SU-DHL-6 (cell line): ENCODE data around the gene PDE4D.

ENCODE experiments used
- H2AFZ ChIP-seq: fragments of 200-600 bp; sonication (generic); 2 replicates; pipeline ENCODE4 v1.6.1; 2014; ENCODE audit warnings: low read depth, mild to moderate bottlenecking, moderate library complexity, mixed read lengths, antibody characterized with exemption, low read length; ENCODE audit not compliant: severe bottlenecking
- H3F3A ChIP-seq: fragments of 200-600 bp; shearing (Covaris generic); 2 replicates; pipeline ENCODE4 v1.6.0; 2016; ENCODE audit warnings: antibody characterized with exemption, mild to moderate bottlenecking; ENCODE audit not compliant: insufficient read depth
- H3K27ac ChIP-seq: fragments of 200-600 bp; sonication (generic); 2 replicates; pipeline ENCODE4 v1.5.1; 2016; ENCODE audit warnings: low read depth, mild to moderate bottlenecking, low read length, moderate library complexity, mixed read lengths
- H3K27me3 ChIP-seq: fragments of 200-600 bp; sonication (generic), shearing (Covaris generic); 2 replicates; pipeline ENCODE4 v1.6.0; 2014; ENCODE audit warnings: mild to moderate bottlenecking, low read length
- H3K36me3 ChIP-seq: fragments of 200-600 bp; sonication (generic); 2 replicates; pipeline ENCODE4 v1.6.1; 2014; ENCODE audit warnings: mild to moderate bottlenecking, low read length, mixed read lengths
- H3K4me2 ChIP-seq: fragments of 300-600, 200-600 bp; shearing (Covaris generic), sonication (generic); 2 replicates; pipeline ENCODE4 v1.6.0; 2014; ENCODE audit warnings: low read length, low read depth, mild to moderate bottlenecking; ENCODE audit not compliant: poor library complexity, severe bottlenecking
- H3K4me3 ChIP-seq: fragments of 200-600 bp; sonication (generic); 2 replicates; pipeline ENCODE4 v1.5.1; 2014; ENCODE audit warnings: antibody characterized with exemption, low read length, mild to moderate bottlenecking, mixed read lengths; ENCODE audit not compliant: insufficient read depth, poor library complexity, severe bottlenecking
- H3K79me2 ChIP-seq: fragments of 200-600 bp; sonication (generic); 2 replicates; pipeline ENCODE4 v1.6.1; 2014; ENCODE audit warnings: mild to moderate bottlenecking, low read length, moderate library complexity; ENCODE audit not compliant: insufficient read depth
- H3K9ac ChIP-seq: fragments of 200-600 bp; sonication (generic); 2 replicates; pipeline ENCODE4 v1.7.0; 2014; ENCODE audit warnings: mild to moderate bottlenecking, low read length
- H3K9me2 ChIP-seq: fragments of 200-600 bp; sonication (generic); replicated peaks from 2 replicates; pipeline ENCODE4 v1.6.1; 2014; ENCODE audit warnings: low read length; ENCODE audit not compliant: insufficient read depth
- H3K9me3 ChIP-seq: fragments of 200-600 bp; sonication (generic); 2 replicates; pipeline ENCODE4 v1.6.1; 2014; ENCODE audit warnings: low read length, mixed read lengths; ENCODE audit not compliant: insufficient read depth
- H4K20me1 ChIP-seq: fragments of 200-600 bp; sonication (generic); 2 replicates; pipeline ENCODE4 v1.6.1; 2014; ENCODE audit warnings: low read depth, mild to moderate bottlenecking, antibody characterized with exemption, low read length, moderate library complexity, mixed read lengths
- CTCF ChIP-seq: fragments of 200-600 bp; sonication (generic); IDR thresholded peaks from one replicate; pipeline ENCODE4 v1.5.1; 2017; ENCODE audit warnings: antibody characterized with exemption, mild to moderate bottlenecking, low read length, moderate library complexity; ENCODE audit not compliant: insufficient read depth, poor library complexity, severe bottlenecking
- EZH2phosphoT487 ChIP-seq: fragments of 200-600 bp; sonication (generic), shearing (Covaris generic); conservative IDR thresholded peaks from 2 replicates; pipeline ENCODE4 v1.6.1; 2018; ENCODE audit warnings: mild to moderate bottlenecking, antibody characterized with exemption, low read length, moderate library complexity, mixed read lengths

PDE4D gene

GRCh38 chr5:59179704-59180103 lies 713.8 kb downstream of the PDE4D start:
- Histone ChIP-seq H3K36me3 (no peaks in the 10 kb centered on the region), H3K4me3 (no peak overlapping the region), H4K20me1 (no peaks in the 10 kb centered on the region), H3K9me2 (no peaks in the 10 kb centered on the region), H3K9me3 (no peaks in the 10 kb centered on the region), H3K9ac (no peak overlapping the region), H3K27me3 (no peaks in the 10 kb centered on the region), H3K4me2 (no peak overlapping the region), H3K79me2 (no peaks in the 10 kb centered on the region), H3K27ac (no peak overlapping the region), H3F3A (no peaks in the 10 kb centered on the region), H2AFZ (no peak overlapping the region)
- TF ChIP-seq CTCF (no peak), EZH2phosphoT487 (no peak)

GRCh38 chr5:59178482-59178881 lies 715.0 kb downstream of the PDE4D start:
- Histone ChIP-seq H3K9me3 (no peaks in the 10 kb centered on the region), H3K9ac (no peak overlapping the region)

DNA sequence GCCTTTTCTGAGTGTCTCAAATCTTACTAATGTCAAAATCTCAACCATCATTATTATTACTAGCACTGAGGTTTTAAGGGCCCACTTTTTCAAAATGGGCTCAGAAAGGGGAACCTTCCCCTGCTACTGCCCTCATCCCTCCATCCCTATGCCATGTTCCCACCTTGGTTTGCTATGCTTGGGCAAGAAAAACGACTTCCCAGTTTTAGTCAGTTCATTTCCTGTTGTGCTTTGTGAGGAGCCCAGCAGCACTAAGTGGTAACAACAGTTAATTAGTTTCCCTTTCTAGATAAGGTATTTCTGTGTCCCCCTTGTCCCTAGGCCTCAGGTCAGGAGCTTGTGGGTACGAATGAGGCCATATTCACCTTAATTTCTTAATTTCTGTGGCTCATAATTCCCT lies 715.5 kb downstream of the PDE4D start:
- no peak overlapping the region for H2AFZ ChIP-seq
- no peaks in the 10 kb centered on the region for H3K9me2 ChIP-seq
- TF ChIP-seq EZH2phosphoT487: no peak
- TF ChIP-seq CTCF: no peak
- no peak overlapping the region for H3K9ac ChIP-seq
- no peak overlapping the region for H3K4me3 ChIP-seq
- no peaks in the 10 kb centered on the region for H3K9me3 ChIP-seq
- no peak overlapping the region for H3K4me2 ChIP-seq
- no peaks in the 10 kb centered on the region; the same call in 1 of the 2 replicates for H3F3A ChIP-seq
- no peaks in the 10 kb centered on the region for H3K27me3 ChIP-seq
- H3K36me3 ChIP-seq: no peaks in the 10 kb centered on the region
- no peaks in the 10 kb centered on the region for H4K20me1 ChIP-seq
- no peaks in the 10 kb centered on the region for H3K79me2 ChIP-seq
- H3K27ac ChIP-seq: no peak overlapping the region

More at GRCh38 chr5:59178482-59178881, 715.0 kb downstream of the PDE4D start:
- Histone ChIP-seq H3K79me2 (no peaks in the 10 kb centered on the region), H3K9me2 (no peaks in the 10 kb centered on the region), H4K20me1 (no peaks in the 10 kb centered on the region), H3K4me2 (no peak overlapping the region), H3K27ac (no peak overlapping the region), H3K4me3 (no peak overlapping the region), H3K27me3 (no peaks in the 10 kb centered on the region), H2AFZ (no peak overlapping the region), H3K36me3 (no peaks in the 10 kb centered on the region), H3F3A (no peaks in the 10 kb centered on the region; the same call in 1 of the 2 replicates)
- no peak for TF ChIP-seq CTCF
- no peak for TF ChIP-seq EZH2phosphoT487
